ENCODE measurements around the gene ZNHIT2.

DNA sequence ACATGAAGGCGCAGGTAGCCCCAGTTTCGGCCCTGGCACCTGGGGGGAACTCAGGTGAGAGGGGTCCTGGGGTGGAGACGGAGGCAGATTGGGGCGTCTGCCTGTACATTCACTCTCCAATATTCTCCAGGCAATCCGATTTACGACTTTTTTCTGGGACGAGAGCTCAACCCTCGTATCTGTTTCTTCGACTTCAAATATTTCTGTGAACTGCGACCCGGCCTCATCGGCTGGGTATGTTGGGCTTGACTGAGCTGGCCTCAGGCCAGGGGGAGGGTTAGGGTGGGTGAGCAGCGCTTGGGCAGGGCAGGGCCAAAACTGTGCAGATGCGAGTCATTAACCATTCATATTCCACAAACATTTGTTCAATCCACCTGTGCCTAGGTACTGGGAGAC lies 4.1 kb downstream of the ZNHIT2 start:
- TF ChIP-seq, protein P1, sequence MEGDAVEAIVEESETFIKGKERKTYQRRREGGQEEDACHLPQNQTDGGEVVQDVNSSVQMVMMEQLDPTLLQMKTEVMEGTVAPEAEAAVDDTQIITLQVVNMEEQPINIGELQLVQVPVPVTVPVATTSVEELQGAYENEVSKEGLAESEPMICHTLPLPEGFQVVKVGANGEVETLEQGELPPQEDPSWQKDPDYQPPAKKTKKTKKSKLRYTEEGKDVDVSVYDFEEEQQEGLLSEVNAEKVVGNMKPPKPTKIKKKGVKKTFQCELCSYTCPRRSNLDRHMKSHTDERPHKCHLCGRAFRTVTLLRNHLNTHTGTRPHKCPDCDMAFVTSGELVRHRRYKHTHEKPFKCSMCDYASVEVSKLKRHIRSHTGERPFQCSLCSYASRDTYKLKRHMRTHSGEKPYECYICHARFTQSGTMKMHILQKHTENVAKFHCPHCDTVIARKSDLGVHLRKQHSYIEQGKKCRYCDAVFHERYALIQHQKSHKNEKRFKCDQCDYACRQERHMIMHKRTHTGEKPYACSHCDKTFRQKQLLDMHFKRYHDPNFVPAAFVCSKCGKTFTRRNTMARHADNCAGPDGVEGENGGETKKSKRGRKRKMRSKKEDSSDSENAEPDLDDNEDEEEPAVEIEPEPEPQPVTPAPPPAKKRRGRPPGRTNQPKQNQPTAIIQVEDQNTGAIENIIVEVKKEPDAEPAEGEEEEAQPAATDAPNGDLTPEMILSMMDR (IDR thresholded peaks at IDR 0.05): no peak
- no peak for TF ChIP-seq POLR2A (IDR thresholded peaks at IDR 0.05)
